HuH-7.5 (cell line): ENCODE measurements around the gene IFNL2.
A peak's percentile ranks its signal among the peaks of the same experiment; 100 is the strongest.
"Not testable (repeated sequence)": the region's sequence is repeated elsewhere in the genome, so short reads cannot be mapped to it uniquely, and the experiment has no call there.

Experiments used
- DNase-seq: peaks from one replicate; pipeline ENCODE4 v3.0.0; 2011; ENCODE audit warnings: low spot score

IFNL2 gene

DNA sequence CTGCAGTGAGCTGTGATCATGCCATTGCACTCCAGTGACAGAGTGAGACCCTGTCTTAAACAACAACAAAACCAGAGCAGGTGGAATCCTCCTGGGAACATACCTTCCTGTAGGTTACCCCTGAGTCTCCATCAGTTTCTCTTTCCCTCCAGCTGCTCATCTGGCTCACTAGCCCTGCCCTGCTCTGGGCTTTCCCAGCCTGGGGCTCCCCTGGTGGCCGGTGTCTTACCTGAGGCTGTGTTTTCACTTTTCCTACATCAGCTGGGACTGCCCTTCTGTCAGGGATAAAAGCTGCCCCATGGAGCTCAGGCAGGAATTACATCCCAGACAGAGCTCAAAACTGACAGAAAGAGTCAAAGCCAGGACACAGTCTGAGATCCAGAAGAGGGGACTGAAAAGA lies at the start of gene IFNL2:
IFNL2 (plus strand) TSS at position 312 of the 400 bp plus-strand sequence. CDS start 173 bp downstream, outside the sequence.
- DNase-seq: not testable (repeated sequence)

DNA sequence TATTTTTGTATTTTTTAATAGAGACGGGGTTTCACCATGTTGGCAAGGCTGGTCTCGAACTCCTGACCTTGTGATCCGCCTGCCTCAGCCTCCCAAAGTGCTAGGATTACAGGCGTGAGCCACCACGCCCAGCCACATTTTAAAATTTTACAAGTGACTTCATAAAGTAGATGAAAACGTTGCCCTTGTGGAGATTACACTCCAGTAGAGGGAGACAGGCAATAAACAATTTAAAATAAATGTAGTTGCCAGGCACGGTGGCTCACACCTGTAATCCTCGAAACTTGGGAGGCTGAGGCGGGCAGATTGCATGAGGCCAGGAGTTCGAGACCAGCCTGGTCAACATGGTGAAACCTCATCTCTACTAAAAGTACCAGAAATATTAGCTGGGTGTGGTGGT lies 49.1 kb upstream of the IFNL2 start:
- not testable (repeated sequence) for DNase-seq

DNA sequence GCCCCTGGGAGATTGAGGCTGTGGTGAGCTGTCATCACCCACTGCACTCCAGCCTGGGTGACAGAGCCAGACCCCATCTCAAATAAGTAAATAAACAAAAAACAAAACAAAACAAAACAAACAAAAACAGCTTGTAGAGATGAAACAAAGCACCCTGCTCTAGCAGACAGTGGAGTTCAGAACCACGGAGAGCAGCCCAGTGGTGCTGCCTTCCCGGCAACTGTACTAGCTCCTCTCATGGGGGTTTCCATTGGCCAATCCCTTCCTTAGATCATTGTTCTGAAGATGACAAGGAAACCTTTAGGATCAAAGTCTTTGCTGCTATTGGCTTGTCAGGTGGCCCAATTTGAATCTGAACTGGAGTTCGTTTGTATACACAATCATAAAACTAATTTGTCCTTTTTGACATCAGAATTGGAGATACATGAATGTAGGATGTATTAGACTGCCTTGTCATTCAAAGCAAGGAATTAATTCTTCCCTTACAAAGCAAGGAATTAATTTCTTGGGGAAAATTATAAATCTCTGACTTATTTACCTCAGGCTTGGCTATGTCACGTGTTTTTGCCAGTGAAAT lies 44.4 kb upstream of the IFNL2 start:
- DNase-seq: no peak

DNA sequence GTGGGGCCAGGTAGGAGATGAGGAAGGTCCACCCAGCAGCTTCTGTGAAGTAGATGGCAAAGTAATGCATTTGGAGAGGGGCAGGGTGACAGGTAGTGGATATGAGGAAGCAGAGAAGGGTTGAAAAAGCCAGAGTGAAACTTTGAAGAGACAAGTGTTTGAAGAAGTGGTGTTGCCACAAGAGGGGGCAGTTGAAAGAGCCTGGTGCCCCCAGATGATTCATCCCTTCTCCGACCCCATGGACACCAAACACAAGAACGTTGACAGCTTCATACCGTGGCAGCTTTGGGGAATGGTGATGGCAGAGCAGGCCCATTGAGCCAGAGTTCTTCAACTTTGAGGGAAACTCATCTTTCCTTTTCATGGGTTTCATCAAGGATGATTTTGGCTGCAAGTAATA lies 43.3 kb upstream of the IFNL2 start:
- no peak for DNase-seq

DNA sequence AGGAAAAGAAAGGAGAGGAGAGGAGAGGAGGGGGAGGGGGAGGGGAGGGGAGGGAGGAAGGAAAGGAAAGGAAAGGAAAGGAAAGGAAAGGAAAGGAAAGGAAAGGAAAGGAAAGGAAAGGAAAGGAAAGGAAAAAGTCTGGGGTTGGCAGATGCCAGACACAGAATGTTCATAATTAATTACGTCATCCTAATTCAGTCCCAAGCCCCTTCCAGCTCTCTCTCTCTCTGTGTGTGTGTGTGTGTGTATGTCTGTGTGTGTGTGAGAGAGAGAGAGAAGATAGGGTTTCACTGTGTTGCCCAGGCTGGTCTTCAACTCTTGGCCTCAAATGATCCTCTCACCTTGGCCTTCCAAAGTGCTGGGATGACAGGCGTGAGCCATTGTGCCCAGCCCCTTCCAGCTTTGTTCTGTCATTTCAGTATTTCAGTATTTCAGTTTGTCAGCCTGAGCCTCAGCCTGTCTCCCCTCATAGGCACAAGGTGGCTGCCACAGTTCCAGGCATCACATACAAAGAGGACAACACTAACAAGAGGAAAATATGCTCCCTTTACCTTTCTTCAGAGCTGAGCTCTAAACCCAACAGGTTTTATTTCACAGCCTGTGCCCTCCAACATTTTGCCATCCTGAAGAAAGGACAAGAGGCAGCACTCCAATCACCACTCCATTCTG lies 38.0 kb upstream of the IFNL2 start:
- DNase-seq: no peak

DNA sequence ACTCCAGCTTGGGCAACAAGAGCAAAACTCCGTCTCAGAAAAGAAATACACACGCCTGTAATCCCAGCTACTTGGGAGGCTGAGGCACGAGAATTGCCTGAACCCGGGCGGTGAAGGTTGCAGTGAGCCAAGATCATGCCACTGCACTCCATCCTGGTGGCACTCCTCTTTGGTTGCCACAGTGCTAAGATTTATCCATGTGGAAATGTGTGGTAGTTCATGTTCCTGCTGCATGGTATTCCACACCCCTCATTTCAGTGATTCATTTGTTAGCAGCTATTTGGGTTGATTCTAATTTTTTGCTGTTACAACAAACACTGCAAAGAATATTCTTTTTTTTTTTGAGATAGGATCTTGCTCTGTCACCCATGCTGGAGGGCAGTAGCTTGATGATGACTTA lies 35.5 kb upstream of the IFNL2 start:
- no peak for DNase-seq

DNA sequence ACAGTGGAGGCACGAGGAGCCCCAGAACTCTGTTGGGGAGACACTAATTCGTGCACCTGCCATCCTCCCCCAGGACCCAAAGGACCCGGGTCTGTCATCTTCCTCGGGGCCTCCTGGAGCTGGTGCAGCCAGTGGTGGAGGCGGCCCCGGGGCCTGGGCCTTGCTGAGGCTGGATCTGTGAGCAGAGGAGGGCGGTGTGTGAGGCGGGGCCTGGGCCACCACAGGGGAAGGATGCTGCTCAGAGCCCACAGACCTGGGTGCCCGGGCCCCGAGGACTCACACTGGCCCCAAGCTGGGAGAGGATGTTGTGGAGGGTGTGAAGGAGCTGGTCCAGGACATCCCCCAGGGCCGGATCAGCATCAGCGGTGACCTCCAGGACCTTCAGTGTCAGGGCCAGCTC lies 31.7 kb upstream of the IFNL2 start:
- no peak for DNase-seq

DNA sequence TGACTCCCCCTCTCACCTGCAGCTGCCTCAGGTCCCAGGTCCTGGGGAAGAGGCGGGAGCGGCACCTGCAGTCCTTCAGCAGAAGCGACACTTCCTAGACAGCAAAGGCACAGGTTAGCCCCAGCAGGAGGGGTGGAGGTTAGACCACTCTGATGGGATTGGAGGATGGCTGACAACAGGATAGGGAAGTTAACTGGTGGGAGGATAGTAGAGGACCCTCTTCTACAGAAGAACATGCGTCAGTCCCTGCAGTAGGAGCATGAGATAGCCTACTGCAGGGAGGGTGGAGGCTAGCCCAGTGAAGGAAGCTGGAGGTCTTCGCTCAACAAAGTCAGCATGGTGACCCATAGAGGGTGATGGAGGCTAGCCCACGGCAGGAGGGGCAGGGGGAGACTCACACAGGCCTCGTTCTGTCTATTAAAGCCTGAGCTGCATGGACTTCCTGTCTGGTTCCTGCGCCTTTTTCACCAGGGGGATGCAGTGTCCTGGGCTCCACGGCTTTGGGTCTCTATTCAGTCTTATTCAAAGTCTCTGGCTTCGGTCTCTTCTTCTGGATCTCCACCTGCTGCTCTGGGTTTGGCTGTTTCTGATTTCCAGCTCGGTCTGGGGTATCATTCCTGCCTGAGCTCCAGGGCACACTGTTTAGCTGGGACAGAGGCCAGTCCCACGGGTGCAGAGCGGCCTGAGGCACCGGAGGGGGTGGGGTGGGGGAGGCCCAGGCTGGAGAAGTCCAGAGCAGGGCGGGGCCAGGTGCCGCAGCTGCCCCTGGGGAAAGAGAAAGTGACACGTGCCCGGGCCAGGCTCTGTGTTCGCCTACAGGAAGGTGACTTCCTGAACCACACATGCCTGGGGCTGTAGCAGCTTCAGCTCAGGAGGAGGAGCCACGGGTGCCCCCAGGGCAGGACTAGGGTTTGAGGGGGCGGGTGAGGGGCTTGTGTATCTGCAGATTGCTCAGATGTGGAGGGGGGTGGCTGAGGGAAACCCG lies 30.7 kb upstream of the IFNL2 start:
- DNase-seq: peak; percentile 47

DNA sequence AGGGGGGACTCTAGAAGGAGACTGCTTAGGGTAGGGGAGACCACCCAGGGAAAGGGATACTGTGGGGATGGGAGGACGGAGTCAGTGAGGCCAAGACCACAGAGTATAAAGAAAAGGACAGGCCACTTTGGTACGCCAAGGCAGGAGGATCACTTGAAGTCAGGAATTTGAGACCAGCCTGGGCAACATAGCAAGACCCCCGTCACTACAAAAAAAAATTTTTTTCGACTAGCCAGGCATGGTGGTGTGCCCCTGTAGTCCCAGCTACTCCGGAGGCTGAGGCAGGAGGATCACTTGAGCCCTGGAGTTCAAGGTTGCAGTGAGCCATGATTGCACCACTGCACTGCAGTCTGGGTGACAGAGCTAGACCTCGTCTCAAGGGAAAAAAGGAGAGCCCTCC lies 30.0 kb upstream of the IFNL2 start:
- DNase-seq: no peak

DNA sequence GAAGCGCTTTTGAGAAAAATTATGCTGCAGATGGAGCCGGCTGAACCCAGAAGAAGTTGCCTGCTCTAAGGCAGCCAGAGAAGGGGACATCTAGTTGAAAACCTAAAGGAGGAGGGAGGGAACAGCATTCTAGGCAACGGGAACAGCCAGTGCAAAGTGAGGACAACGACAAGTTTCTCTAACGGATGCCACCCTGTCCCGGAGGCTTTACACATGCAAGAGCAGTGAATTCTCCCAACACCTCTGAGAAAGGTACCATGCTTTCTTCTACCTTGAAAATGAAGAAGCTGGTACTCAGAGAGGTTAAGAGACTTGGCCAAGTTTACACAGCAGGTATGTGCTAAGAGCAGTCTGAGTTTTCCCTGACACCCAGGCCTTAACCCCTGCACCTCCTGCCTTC lies 29.3 kb upstream of the IFNL2 start:
- no peak for DNase-seq

DNA sequence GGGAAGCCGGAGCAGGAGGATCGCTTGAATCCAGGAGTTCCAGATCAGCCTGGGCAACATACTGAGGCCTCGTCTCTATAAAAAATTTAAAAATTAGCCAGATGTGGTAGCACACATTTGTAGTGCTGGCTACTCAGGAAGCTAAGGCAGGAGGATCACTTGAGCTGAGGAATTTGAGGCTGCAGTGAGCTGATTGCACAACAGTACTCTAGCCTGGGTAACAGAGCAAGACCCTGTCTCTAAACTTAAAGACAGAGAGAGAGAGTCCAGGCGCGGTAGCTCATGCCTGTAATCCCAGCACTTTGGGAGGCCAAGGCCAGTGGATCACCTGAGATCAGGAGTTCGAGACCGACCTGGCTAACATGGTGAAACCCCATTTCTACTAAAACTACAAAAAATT lies 27.8 kb upstream of the IFNL2 start:
- no peak for DNase-seq

DNA sequence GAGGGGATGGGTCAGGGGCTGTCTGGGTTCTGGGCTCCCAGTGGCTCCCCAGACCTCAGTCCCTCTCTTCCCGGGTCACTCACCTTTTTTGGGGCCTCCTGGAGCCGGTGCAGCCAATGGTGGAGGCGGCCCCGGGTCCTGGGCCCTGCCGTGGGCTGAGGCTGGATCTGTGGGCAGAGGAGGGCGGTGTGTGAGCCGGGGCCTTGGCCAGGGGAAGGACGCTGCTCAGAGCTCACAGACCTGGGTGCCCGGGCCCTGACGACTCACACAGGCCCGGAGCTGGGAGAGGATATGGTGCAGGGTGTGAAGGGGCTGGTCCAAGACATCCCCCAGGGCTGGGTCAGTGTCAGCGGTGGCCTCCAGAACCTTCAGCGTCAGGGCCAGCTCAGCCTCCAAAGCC lies 24.5 kb upstream of the IFNL2 start:
- not testable (repeated sequence) for DNase-seq

DNA sequence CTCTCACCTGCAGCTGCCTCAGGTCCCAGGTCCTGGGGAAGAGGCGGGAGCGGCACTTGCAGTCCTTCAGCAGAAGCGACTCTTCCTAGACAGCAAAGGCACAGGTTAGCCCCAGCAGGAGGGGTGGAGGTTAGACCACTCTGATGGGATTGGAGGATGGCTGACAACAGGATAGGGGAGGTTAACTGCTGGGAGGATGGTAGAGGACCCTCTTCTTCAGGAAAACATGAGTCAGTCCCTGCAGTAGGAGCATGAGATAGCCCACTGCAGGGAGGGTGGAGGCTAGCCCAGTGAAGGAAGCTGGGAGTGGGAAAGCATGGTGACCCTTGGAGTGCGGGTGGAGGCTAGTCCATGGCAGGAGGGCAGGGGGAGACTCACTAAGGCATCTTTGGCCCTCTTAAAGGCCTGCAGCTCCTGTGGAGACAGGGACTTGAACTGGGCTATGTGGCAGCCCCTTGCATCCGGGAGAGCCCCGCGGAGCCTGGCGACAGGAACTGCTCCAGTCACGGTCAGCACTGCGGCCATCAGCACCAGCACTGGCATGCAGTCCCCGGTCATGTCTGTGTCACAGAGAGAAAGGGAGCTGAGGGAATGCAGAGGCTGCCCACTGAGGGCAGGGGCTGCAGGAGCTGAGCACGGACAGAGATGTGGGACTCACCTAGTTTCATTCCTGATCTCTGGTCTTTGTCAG lies 23.6 kb upstream of the IFNL2 start, which contains the start of gene IFNL3:
IFNL3 (minus strand) TSS at position 597 of the 691 bp plus-strand sequence; CDS start at position 558, 39 bp downstream.
- DNase-seq: not testable (repeated sequence)

DNA sequence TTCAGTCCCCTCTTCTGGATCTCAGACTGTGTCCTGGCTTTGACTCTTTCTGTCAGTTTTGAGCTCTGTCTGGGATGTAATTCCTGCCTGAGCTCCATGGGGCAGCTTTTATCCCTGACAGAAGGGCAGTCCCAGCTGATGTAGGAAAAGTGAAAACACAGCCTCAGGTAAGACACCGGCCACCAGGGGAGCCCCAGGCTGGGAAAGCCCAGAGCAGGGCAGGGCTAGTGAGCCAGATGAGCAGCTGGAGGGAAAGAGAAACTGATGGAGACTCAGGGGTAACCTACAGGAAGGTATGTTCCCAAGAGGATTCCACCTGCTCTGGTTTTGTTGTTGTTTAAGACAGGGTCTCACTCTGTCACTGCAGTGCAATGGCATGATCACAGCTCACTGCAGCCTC lies 23.0 kb upstream of the IFNL2 start:
- DNase-seq: not testable (repeated sequence)

DNA sequence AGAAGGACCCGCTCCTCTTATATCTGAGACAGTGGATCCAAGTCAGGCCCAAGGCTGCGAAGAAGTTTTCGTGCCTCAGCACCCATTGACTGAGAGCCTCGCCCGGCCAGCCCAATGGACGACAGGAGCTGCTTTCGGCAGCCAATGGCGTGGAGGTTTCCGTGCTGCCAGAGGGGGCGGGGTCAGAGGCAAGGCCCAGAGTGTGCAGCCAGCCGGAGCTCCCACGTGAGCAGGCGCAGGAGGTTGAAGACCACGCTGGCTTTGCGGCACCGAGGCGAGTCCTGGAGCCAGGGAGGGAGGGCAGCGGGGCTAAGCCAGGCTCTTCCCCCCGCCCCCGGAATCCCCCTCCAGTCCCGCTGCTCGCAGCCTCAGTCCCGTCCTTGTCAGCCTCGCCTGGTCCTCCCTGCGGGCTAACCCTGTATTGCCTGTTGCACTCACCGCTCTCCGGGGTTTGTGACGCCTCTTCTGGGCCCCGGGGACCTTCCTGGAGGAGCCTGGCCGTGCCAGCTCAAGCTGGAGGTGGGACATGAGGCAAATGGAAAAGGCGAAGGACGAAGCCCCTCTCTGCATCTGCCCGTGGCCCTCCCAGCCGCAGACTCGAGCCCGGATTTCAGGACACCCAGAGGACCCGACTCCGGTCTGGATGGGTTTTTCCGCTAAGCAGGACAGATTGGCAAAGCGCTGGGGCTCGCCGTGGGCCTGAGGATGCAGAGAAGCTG lies 21.1 kb upstream of the IFNL2 start:
- no peak for DNase-seq

DNA sequence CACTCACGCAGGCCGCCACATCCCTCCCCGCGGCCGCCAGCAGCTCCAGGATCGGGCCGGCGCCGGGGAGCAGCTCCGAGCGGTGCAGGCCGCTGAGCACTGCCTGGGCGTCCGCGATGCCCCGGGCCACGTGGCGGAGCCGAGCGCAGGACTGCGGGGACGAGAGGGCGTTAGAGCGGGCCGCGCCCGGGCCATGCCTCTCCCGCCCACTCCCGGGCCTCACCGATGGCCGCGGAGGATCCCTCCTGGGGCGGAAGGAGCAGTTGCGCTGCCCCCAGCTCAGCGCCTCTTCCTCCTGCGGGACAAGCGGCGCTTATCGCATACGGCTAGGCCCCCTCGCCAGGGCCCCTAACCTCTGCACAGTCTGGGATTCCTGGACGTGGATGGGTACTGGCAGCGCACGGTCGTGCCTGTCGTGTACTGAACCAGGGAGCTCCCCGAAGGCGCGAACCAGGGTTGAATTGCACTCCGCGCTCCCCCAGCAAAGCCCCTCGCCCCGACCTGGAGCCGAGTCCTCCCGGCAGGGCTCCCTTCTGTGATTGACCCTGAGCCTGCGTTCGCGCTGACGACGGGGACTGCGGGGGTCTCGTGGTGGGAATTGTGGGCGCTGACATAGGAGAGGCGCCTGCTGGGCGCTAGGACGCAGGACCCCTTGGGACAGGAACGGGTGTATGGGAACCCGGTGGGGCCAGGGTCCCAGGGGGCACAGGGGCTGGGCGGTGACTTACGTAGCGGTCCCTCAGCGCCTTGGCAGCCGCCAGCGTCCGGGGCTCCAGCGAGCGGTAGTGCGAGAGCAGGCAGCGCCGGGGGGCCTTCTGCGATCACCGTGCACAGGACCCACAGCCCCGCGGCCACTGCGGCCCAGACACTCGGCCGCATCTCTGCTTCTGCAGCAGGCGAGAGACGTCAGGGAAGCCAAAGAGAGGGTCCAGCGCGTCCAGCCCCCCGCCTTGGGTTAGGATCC lies 20.2 kb upstream of the IFNL2 start:
- DNase-seq: no peak

DNA sequence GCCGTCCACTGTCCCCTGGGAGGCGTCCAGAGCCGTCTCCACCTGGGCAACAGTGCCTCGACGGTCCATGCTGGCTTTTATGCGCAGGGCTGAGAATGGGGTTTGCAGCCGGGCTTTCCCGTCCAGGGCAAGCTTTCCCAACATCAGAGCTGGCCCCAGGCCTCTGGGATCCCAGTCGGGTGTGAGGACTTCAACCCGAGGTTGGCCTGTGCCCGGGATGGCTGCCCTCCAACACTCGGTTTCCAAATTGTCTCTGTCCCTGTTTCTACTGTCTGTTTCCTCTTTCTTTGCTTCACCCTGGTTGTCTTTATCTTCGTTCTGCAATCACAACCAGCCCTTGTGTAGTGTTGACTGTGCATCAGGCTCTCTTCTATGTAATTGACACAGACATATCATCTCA lies 19.4 kb upstream of the IFNL2 start, which contains the start of gene IFNL4:
IFNL4 (minus strand) TSS at position 51 of the 400 bp plus-strand sequence.
- no peak for DNase-seq

DNA sequence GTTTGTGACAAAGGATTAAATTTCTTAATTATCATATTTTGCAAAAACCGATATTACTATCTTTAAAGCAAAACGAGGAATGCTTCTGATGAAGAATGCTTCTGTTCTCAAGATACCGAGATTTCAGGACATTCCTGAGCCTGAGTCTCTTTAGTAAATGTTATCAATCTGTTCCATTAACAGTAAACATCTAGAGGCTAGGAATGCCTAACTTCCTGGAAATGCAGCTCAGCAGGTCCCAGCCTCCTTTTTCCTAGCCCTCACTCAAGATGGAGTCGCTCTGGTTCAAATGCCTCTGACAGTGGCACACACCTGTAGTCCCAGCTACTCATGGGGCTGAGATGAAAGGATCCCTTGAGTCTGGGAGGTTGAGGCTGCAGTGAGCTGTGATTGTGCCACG lies 17.1 kb upstream of the IFNL2 start:
- no peak for DNase-seq

DNA sequence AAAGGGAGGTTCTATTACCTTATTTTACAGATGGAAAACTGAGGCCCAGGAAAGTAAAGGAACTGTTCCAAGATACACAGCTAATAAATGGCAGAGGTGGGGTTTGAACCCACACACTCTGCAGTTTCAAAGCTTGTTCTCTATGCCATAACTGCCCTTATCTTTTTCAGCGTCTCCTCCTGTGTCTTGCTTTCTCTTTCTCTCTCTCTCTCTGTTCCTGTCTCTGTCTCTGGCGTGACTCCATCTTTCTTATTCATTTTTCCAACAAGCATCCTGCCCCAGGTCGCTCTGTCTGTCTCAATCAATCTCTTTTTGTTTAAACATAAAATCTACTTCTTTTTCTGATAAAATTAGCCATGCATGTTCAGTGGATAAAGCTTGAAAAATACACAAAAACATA lies 16.4 kb upstream of the IFNL2 start:
- DNase-seq: no peak

DNA sequence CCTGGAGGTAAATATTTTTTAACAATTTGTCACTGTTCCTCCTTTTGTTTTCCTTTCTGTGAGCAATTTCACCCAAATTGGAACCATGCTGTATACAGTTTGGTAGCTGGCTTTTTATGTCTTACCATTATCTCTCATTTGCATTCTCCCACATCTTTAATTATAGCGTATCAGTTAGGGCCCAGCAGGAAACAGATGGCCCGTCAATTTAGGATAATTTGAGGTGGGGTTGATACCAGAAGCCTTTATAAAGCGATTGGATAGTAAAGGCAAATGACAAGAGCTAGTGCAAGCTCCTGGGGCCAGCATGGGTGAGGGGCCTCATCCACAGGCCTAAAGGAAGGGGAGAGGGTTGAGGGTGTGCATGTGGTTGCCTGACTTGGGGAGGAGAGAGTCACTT lies 15.7 kb upstream of the IFNL2 start:
- no peak for DNase-seq
